ENCODE results near the gene ALG1.
"Not testable (repeated sequence)": the region's sequence is repeated elsewhere in the genome, so short reads cannot be mapped to it uniquely, and the experiment has no call there.

ALG1 gene

GRCh38 chr16:5075637-5076036 is 4.0 kb downstream of the ALG1 start:
- DNase-seq: no peak

GRCh38 chr16:5077304-5077703 is 5.7 kb downstream of the ALG1 start:
- DNase-seq: no peak

GRCh38 chr16:5078626-5079025 is 7.0 kb downstream of the ALG1 start:
- DNase-seq: no peak

DNA sequence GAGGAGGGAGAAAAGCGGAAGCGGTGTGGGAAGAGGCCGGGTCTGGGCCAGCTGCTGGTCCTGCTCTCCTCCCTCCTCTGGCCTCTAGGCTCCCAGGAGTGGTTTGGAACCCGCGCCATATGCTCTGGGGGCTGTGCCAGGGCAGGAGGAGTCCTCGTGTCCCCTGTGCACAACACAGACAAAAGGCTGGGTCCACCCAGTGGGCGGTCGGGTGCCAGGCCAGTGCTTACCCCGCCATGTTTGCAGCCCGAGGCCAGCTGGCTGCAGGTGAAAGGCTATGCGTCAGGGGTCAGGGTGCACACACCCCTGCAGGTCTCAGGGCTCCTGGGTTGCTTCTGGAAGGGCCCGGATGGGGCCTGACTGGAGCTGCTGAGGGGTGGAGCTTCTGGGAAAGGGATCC is 8.8 kb downstream of the ALG1 start:
- not testable (repeated sequence) for DNase-seq

DNA sequence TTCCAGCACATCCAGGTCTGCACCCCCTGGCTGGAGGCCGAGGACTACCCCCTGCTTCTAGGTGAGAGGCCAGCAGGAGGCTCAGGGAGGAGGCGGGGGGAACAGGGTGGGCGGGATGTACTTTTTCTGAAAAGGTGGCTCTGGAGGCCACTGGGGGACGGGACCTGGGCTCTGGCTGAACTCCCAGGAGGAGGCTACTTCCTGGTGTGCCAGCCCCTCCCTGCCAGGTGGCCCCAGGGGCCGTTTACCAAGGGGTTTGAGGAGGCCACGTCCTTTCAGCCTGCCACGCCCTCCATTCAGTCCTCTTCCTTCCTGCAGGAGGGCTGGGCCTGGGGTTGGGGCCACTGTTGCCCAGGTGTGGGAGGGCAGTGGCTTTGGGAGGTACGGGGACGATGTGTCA is 9.4 kb downstream of the ALG1 start:
- not testable (repeated sequence) for DNase-seq

DNA sequence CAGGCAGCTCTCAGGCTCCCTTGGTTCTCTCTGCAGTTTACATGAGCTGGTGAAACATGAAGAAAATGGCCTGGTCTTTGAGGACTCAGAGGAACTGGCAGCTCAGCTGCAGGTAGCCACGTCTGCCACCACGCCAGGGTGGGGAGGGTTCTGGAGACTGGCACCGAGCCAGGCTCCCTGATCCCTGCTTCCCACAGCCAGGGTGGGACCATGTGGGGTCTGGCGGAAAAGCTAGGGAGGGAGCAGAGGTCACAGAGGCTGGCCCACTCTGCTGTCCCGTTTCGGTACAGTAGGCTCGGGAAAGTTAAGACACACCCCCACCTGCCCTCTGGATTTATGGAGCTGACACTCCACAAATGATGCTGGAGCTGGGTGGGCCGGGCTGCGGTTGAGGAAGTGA is 12.0 kb downstream of the ALG1 start:
- DNase-seq: not testable (repeated sequence)

- not testable (repeated sequence) for DNase-seq
Measured at GRCh38 chr16:5084099-5084731, 12.6 kb downstream of the ALG1 start.

DNA sequence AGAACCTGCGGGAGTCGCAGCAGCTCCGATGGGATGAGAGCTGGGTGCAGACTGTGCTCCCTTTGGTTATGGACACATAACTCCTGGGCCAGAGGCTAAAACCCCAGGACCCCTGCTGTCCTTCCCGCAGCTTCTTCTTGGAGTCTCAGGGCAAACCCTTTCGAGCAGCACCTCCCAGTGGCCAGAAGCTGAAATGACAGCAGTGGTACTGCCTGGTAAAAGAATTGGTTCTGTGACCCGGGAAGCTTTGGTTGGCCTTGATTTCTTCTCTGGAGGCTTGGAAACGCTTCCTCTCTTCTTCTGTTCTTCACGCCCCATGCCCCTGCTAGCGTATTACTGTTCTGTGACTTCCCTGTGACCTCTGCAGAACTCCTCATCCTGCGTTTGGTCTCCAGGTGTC is 13.2 kb downstream of the ALG1 start:
- DNase-seq: not testable (repeated sequence)

DNA sequence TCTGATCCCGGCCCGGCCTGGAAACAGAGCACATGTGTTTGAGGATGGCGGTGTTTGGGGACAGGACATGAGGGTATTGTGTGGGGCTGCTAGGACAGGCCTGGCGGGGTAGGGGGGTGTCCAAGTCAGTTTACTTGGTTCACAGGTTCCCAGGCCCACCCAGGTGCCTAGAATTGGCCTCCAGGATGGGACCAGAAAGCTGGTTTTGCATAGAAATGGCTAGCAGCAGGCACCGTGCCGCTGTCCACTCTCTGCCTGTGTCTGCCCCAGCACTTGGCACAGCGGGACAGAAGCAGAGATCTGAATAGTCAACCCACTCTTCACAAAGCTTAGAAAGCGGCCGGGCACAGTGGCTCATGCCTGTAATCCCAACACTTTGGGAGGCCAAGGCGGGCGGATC is 14.1 kb downstream of the ALG1 start:
- not testable (repeated sequence) for DNase-seq

GRCh38 chr16:5088086-5088790 is 16.6 kb downstream of the ALG1 start:
- DNase-seq: not testable (repeated sequence)

- not testable (repeated sequence) for DNase-seq
Measured at GRCh38 chr16:5088936-5089335, 17.3 kb downstream of the ALG1 start.

DNA sequence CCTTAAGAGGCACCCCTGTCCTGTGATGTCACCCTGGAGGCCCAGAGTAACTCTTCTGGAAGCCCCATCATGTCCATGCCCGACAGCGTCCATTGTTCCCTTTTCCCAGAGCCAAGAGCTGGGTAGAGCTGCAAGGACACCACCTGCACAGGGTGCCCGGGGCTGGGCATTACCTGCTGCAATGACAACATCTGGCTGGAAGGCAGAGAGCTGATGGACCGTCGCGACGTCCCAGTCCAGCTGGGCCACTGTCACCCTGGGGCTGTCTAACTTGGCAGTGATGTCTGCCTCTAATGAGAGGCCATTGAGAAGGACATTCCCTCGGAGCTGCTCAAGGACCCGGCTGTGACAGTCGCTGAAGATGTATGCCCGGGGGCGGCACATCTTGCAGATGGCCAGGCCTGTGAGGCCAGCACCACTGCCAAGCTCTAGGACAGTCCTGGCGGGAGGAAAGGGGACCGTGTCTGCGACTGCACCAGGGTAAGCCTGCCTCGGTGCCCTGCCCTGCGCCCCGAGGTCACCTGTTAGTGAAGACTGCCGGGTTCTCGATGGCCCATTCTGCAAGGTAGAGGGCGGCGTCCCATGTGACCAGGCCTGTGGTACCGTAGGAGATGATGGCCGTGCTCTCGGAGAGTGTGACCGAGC is 18.4 kb downstream of the ALG1 start:
- not testable (repeated sequence) for DNase-seq

DNA sequence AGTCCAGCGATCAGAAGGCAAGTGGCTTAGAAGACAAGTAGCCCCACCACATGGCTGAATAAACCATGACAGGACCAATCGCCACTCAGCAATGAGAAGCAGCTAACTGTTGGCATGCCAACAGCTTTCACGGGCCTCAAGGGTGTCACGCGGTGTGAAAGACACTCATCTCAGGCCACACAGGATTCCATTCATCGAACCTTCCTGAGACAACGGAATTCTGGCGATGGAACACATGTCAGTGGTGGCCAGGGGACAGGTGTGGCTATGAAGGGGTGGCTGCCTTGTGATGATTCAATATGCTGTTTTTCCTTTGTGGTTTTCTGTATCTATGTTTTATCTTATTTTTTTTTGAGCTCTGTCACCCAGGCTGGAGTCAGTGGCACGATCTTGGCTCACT is 18.9 kb downstream of the ALG1 start:
- DNase-seq: not testable (repeated sequence)

GRCh38 chr16:5093081-5093480 is 21.4 kb downstream of the ALG1 start:
- DNase-seq: not testable (repeated sequence)

DNA sequence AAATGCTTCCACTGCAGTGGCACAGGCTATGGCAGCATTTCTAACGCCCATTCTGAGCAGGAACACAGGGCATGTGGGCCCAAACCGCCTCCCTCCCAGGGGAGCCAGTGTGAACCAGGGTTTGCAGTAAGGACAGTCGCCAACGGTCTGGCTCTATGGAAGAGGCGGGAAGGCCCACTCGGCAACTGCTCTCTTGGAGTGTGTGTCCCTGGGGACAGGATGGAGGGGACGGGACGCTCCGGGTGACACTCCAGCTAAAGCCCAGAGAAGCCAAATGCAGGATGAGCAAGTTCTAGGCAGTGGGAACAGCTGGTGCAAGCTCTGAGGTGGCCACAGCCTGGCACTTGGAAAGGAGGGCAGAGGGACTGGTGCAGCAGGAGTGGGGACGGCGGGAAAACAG is 22.1 kb downstream of the ALG1 start:
- not testable (repeated sequence) for DNase-seq

GRCh38 chr16:5095145-5095830 is 23.6 kb downstream of the ALG1 start:
- DNase-seq: not testable (repeated sequence)

- DNase-seq: not testable (repeated sequence)
Measured at GRCh38 chr16:5096437-5097060, 24.9 kb downstream of the ALG1 start.

DNA sequence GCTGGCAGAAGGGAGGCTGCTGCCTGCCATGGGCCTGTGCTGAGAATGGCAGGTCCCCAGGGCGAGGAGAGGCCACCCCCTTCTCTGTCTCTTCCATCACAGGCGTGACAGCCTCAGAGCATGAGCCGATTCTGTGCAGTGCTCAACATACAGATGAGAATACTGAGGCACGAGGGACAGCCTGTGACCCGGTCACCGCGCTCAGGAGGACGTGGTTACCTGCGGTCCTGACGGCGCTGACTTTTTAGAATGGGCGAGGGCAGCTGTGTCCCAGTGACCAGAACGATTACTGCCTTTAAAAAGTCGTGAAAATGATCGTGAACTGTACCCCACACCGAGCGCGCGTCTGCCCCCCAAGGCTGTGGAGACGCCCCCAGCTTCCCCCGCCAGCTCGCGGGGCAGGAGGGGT is 25.4 kb downstream of the ALG1 start:
- DNase-seq: not testable (repeated sequence)

DNA sequence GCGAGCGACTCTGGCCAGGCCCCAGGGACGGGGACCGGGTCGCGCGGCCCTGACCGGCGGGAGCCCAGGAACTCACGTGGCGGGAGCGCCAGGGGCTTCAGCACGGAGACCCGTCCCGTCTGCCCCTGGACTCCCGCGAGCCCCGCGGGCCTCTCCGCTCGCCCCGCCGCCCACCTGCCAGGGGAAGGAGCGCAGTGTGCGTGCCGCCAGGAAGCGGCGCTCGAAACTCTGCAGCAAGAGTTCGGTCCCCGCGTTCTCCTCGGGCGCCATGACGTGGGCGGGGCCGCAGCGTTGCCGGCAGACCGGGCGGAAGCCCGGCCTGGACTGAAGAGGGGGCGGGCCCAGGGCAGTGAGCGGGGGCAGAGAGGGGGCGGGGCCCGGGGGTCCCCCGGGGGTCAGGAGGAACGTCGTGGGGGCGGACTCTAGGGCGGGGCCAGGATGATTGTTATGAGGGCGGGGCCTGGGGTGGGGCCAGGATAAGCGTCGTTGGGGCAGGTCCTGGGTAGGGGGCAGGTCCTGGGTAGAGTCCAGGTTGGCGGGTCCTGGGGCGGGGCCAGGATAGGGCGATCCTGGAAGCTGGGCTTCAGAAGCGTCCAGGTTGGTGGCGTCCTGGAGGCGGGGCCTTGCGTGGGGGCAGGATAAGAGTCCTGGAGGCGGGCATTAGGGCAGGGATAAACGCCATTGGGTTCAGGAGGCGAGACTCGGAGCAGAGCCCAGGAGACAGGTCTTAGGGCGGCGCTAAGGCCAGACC is 26.0 kb downstream of the ALG1 start, which contains the start of gene EEF2KMT:
Gene EEF2KMT, minus strand, starts transcription at position 326 of the 751 bp plus-strand sequence. Its CDS starts 56 bp downstream, at position 270.
- peak; percentile 97 for DNase-seq

DNA sequence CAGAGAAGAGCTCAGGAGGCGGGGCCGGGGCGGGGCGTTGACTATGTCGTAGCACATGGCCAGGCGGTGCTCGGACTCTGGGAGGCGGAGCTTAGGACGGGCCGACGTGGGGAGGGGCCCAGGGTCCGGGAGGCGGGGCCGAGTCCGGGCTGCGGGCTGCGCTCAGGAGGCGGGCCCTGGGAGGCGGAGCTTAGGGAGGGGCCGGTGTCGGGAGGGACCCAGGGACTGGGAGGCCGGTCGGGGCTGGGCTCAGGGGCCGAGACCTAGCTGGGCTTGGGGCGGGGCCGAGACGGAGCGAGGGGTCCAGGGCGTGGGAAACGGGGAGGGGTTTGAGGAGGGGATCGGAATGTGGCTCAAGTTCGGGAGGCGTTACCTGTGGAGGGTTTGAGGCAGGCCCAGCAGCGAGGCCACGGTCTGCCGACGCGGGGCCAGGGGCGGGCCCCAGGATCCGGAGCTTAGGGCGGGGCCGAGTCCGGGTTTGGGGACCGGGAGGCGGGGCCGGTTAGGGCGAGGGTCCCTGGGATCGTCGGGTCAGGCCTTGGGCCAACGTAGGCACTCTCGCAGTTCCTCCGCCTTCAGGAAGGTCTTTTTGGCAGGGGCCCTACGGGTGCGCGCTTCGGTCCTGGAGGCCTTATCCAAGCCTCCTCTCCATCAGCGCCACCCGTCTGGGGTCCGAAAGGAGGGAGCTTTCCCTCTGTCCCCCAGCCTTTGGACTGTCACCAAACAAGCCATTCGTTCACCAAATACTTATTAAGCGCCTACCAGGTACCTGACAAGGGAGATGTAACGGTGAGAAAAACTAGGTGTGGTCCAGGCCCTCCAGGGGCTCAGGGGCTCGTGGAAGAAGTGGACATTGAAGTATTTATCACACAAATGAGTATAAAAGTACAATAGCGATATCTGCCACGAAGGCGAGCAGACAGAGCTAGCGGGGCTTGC is 26.8 kb downstream of the ALG1 start:
- DNase-seq: not testable (repeated sequence)

DNA sequence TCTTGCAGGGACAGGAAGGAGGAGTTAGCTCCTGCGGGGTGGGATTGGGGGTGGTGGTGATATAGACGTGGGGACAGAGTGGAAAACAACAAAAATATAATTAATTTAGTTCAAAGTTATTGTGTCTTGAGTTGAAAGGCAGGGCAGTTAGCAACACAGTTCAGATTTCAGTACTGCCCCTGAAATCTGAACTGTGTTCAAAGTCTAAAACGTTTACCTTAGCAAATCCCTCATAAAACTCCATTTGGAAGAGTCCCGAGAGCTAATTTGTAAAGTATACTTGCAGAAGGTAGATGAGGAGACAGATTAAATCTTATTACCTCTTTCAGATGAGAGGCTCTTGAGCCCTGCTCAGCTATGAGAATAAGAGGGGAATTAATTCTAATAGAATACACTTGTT is 27.5 kb downstream of the ALG1 start:
- DNase-seq: not testable (repeated sequence)

Data from GOT3 (cell line).